IgD-negative memory B cell (primary cell): Measurements from ENCODE around the gene RAB37. TPM values are rescaled to one million over a fixed set of nuclear protein-coding genes. Genes with fewer than 3 reads are reported as not detected.

Source experiments
- polyA plus RNA-seq: library from polyadenylated mRNA; unstranded; fragments of 300-500 nt; fragmentation: Illumina TruSeq; gene quantifications from one replicate; pipeline ENCODE4 v1.2.3, GENCODE V29; 2021

RAB37 gene
- polyA plus RNA-seq, 1 donor from 2014 or later = 76.5 TPM

Other genes with a start within 250 kb of the RAB37 start
- not detected for gene CD300LB, start 205.8 kb upstream of the RAB37 start, polyA plus RNA-seq
- 1.6 TPM for gene CD300C, start 191.1 kb upstream of the RAB37 start, polyA plus RNA-seq
- gene CD300H, start 169.7 kb upstream of the RAB37 start, polyA plus RNA-seq = 0.61 TPM
- gene CD300LD, start 145.0 kb upstream of the RAB37 start, polyA plus RNA-seq = not detected
- 0.11 TPM for gene CD300E, start 113.5 kb upstream of the RAB37 start, polyA plus RNA-seq
- not detected for gene CD300LF, start 24.3 kb upstream of the RAB37 start, polyA plus RNA-seq
- gene NHERF1, start 11.4 kb downstream of the RAB37 start, polyA plus RNA-seq = 177 TPM
- gene NAT9, start 39.1 kb downstream of the RAB37 start, polyA plus RNA-seq = 24.5 TPM
- not detected for gene GRIN2C, start 122.6 kb downstream of the RAB37 start, polyA plus RNA-seq
- 5.9 TPM for gene FDXR, start 135.7 kb downstream of the RAB37 start, polyA plus RNA-seq
- gene FADS6, start 156.4 kb downstream of the RAB37 start, polyA plus RNA-seq = not detected
- not detected for gene USH1G, start 186.0 kb downstream of the RAB37 start, polyA plus RNA-seq
- gene OTOP2, start 187.0 kb downstream of the RAB37 start, polyA plus RNA-seq = not detected
- gene OTOP3, start 198.6 kb downstream of the RAB37 start, polyA plus RNA-seq = not detected
- 1.2 TPM for gene HID1, start 235.5 kb downstream of the RAB37 start, polyA plus RNA-seq